ENCODE measurements around the gene TCERG1. TPM values are rescaled to one million over a fixed set of nuclear protein-coding genes. Genes with fewer than 3 reads are reported as not detected.

TCERG1 gene
- total RNA-seq, 1 donor from 2014 or later: 18.2 TPM

Other genes with a start within 250 kb of the TCERG1 start
- gene RBM27, start 243.7 kb upstream of the TCERG1 start, total RNA-seq: 15.5 and 15.8 TPM in 2 replicates
- under 0.01 TPM in 1 of 2 replicates, not detected in the other for gene POU4F3, start 108.5 kb upstream of the TCERG1 start, total RNA-seq
- gene GPR151, start 68.9 kb downstream of the TCERG1 start, total RNA-seq: not detected in 2 replicates

Data from dermis microvascular lymphatic vessel endothelial cell (primary cell).